ENCODE results near the gene GMPR.
"Not testable (repeated sequence)": the region's sequence is repeated elsewhere in the genome, so short reads cannot be mapped to it uniquely, and the experiment has no call there.

Gene GMPR

DNA sequence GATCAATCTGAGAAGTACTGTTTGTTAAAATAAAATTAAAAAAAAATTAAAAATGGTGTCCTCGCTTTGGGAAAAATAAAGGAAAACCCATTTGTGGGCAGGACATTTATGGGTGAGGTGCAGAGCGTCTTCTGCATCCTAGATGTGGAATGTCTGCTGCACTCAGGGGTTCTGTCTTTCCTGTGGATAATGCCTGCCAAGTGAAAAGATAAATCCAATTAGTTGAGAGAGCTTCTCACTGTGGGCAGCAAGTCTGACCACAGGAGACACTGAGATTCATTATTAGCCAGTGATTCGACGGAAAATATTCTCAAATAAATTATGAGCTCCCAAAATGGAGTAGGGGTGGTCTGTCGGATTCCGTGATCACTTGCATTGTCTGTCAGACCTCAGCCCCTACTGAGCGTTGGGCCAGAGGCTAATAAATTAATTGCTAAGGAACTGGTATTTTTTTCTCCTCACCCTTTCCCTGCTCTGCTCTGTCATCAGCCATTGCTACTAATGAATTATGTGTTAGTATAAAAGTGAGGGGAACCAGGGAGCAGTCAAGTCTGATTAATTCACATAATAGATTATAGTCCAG, 10.0 kb downstream of the GMPR start:
- DNase-seq (ENCODE audit: low spot score): no peak

DNA sequence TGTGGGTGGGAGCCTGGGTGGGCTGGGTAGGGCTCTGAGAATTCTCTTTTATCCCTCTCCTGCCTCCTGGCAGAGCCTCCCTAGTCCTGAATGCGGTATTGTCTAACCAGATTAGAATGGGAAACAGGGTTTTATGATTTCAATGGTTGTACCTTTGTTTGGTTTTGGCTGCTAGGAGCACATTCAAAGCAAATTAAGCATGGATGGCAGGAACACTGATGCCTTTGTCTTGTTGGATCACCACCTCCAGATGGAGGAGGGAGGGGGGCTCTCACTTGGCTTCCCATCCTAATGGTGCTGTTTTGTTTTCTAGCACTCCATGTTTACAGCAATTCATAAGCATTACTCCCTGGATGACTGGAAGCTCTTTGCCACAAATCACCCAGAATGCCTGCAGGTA, 11.6 kb downstream of the GMPR start:
- DNase-seq (ENCODE audit: low spot score): peak; percentile 47

DNA sequence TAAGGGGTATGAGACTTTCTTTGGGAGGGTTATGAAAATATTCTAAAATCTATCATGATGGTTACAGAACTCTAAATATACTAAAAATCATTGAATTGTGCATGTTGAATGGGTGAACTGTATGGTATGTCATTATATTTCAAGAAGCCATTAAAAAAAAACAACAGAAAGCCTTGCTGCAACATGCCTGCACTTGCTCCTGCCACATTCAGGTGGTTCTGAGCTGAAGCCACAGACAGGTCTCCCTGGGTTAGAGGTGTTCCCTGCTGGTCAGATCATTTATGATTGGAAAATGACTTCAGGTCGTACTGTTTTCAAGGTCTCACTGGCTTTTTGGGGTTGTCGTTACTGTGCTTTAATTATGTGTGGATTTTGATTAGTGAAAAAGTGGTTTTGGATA, 13.3 kb downstream of the GMPR start:
- no peak for DNase-seq (ENCODE audit: low spot score)

DNA sequence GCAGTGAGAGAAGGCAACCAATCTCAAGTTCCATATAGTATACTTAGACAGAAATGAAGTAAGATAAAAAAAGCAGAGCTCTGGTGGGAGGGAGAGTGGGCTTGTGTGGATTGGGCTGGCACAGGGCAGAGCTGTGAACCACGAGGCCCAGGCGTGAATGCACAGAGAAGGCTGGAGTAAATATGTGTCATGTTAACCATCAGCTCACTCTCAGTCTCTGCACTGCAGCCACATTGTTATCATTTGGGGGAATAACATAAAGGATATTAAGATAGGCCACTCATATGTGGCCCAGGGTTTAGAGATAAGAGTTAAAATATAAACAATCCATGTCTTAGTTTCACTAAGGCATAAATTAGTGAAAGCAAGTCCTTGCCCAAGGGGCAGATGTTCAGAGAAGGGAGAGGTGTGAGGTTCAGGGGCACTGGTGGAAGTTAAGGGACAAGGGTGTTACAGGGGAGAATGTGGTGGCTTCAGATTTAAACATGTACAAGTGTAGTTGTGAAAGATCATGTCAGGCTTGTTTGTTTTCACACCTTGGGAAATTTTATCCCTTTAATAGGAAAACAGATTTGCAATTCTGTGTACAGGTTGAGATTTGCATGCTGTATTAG, 14.4 kb downstream of the GMPR start:
- DNase-seq (ENCODE audit: low spot score): no peak

DNA sequence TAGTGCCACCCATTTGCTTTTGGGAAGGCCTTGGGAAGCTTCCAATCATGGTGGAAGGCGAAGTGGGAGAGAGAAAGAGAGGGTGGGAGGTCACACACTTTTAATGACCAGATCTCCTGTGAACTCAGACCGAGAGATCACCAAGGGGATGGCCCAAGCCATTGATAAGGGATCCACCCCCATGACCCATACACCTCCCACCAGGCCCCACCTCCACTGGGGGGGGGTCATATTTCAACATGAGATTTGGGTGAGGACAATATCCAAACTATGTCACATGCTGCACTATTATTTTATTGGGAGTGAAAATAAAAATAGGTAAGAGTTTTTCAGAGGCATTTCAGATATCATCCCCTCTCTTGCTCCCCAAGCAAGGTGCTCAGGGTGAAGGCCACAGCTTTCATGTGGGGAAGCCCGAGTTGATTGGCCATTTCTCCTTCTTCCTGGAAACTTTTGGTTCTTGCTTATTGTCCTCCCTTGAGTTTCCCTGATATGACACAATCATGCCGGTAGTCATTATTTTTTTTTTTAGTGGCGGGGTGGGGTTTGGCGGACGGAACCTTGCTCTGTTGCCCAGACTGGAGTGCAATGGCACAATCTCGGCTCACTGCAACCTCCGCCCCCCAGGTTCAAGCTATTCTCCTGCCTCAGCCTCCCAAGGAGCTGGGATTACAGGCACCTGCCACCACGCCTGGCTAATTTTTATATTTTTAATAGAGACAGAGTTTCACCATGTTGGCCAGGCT, 15.2 kb downstream of the GMPR start:
- DNase-seq (ENCODE audit: low spot score): no peak

DNA sequence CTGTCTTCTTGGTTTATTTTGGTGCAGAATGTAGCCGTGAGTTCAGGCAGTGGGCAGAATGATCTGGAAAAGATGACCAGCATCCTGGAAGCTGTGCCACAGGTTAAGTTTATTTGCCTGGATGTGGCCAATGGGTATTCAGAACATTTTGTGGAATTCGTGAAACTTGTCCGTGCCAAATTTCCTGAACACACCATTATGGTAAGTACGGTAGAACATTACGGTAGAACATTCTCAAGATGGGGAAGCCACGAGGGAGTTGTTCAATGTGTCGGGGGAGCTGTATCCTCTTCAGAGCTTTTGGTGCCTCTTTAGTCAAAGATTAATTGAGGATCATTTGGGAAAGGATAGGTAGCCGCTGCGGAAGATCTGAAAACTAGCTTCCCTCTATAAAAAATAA, 16.1 kb downstream of the GMPR start:
- DNase-seq (ENCODE audit: low spot score): no peak

DNA sequence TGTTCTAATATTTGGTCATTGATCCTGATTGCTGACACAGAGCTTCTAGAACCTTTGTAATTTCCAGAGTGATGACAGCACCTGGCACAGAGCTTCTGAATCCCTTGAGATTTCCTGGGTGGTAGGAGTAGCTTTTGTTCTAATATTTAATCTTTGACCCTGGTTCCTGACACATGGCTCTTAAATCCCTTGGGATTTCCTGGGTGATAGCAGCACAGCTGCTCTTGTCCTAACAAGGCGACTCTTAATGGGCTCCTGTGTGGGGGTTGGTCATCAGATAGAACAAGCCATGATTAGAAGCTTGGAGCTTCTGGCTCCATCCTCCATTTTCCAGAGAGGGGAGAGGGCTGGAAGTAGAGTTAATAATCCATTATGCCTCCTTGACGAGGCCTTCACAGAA, 18.4 kb downstream of the GMPR start:
- DNase-seq (ENCODE audit: low spot score): no peak

DNA sequence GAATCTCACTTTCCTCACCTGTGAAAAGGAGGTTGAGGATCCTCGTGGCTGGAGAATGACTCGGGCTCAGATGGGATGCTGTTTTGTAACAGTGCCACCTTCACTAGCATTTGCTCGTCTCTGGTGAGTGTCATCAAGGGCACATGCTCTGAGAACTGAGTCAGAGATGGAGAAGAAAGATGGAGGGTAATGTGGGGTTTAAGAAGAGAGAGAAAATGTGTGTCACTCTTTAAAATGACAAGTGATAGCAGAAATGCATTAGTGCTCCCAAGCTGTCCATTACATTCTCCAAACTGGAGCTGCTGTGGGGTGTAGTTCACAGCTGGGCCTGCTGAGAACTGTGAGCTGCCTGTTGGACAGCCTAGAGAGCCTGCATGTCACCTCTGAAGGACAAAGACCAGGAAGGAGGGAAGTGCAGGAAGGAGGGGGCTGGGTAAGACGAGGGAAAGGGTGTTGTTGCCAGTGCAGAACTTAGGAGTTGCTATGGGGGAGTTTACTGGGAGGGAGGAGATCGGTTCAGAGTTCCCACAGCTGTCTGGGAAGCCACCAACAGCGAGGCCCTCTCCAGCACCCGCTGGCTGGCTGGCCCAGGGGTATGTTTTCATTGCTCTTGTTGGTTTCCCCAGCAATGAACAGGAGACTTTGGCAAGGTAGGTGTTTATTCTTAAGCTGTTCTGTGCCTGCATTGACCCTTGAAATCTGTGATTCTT, 19.8 kb downstream of the GMPR start:
- DNase-seq (ENCODE audit: low spot score): no peak

DNA sequence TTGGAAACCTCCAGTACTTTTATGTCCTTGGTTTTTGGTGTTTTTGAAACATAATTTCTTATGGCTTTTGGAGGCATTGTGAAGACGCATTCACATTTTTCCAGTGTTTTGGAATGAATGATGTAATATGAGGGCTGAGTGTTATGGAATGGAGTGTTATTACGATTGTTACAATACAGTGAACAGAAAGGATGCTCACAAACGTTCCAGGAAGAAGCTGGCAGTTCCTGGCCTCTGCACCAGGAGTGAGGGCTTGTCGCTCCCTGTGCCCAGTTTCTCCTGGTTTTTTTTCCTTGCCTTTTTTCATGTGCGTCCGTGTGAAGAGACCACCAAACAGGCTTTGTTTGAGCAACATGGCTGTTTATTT, 20.3 kb downstream of the GMPR start:
- no peak for DNase-seq (ENCODE audit: low spot score)

DNA sequence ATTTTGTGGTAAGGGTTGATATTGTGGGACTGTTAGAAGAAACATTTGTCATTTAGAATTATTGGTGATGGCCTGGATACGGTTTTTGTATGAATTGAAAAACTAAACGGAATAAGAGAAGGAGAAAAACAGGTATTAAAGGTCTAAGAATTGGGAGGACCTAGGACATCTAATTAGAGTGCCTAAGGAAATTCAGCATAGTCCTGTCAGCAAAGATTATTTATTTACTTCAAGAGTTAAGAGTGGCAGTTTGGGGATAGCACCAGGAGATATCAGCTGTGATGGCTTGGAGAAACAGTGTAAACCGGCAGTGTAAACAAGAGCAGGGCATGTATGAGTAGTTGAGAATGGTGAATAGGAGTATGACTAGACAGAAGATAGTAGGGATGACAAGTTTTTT, 21.2 kb downstream of the GMPR start:
- DNase-seq (ENCODE audit: low spot score): not testable (repeated sequence)

DNA sequence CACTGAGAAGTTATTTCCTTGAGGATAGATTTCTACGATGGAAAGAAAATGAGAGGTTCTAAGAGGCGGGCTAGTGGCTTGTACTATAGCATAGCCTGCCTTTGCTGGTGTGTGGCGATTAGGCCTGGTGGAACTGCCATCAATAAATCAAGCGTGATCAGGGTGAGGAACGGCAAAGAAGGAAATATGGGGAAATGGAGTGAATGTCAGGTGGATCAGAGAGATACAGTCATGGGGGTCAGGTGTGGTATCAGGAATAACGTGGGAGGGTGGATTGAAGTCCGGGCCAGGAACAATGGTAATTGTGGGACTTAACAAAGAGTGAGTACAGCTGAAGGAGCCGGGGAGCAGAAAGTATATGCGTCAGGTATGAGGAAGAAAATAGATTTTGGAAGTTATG, 22.2 kb downstream of the GMPR start:
- DNase-seq (ENCODE audit: low spot score): not testable (repeated sequence)

DNA sequence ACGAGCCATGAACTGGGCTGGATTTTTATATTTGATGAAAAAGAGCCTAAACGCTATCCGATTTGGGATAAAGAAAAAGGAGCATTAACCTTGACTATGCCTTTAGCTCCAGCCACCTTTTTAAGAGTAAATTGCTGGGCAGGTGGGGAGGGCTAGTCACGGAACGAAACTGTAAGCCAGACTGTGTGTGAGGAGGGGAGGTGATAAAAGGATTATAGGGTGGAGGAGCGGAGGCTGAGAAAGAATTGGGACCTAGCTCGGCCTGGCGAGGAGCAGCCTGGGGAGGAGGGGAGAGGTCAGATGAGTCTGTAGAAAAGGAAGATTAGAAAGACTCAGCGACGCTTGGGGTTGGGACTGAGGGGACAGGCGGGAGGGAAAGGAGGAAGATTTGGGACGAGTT, 24.4 kb downstream of the GMPR start:
- DNase-seq (ENCODE audit: low spot score): not testable (repeated sequence)

DNA sequence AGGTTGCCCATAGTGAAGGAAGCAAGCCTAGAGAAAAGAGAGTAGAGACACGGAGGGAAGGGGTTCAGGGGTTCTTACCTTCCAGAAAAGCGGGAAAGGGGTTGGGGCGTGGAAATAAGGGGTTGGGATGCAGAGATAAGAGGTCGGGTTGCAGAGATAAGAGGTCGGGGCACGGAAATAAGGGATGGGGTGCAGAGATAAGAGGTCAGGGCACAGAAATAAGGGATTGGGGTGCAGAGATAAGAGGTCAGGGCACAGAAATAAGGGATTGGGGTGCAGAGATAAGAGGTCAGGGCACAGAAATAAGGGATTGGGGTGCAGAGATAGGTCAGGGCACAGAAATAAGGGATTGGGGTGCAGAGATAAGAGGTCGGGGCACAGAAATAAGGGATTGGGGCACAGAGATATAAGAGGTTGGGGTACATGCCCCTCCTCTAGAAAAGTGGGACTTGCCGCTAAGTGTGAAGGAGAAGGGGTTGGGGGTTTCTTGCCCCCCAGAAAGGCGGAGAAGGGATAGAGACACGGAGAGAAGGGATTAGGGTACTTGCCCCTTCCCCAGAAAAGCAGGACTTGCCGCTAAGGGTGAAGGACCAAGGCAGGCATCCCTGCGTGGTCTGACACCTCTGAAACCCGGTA, 25.2 kb downstream of the GMPR start:
- not testable (repeated sequence) for DNase-seq (ENCODE audit: low spot score)

DNA sequence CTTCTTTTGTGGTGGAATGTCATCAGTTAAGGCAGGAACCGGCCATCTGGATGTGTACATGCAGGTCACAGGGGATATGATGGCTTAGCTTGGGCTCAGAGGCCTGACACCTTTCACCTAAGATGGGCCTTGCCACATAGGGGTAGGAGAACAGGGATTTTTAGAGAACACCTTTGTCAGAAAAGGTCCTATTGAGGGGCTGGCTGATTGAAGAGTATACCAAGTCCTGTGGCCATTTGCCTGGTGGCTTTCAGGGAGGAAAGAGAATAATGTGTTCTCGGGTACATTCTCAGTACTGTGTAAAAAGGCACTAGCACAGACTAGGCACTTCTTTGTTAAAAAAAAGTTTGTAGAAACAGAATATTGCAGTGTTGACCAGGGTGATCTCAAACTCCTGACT, 26.4 kb downstream of the GMPR start:
- DNase-seq (ENCODE audit: low spot score): no peak

DNA sequence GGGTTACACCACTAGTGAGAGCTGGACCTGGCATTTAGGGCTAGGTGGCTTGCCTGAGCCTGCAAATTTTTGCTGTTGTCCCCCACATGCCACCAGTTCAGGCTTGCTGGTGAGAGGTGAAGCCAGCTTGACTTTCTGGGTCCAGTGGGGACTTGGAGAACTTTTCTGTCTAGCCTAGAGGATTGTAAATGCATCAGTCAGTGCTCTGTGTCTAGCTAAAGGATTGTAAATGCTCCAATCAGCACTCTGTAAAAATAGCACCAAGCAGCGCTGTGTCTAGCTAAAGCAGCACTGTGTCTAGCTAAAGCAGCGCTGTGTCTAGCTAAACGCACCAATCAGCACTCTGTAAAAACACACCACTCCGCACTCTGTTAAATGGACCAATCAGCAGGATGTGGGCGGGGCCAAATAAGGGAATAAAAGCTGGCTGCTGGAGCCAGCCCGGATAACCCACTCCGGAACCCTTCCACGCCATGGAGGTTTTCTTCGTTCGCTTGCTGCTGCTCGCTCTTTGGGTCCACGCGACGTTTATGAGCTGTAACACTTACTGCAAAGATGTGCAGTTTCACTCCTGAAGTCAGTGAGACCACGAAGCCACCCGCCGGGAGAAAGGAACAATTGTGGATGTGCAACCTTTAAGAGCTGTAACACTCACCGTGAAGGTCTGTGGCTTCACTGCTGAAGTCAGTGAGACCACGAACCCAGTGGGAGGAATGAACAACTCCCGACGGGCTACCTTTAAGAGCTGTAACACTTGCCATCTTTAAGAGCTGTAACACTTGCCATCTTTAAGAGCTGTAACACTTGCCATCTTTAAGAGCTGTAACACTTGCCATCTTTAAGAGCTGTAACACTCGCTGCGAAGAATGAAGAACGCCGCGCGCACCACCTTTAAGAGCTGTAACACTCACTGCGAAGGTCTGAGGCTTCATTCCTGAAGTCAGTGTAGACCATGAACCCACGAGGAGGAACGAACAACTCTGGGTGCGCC, 27.3 kb downstream of the GMPR start:
- DNase-seq (ENCODE audit: low spot score): no peak

DNA sequence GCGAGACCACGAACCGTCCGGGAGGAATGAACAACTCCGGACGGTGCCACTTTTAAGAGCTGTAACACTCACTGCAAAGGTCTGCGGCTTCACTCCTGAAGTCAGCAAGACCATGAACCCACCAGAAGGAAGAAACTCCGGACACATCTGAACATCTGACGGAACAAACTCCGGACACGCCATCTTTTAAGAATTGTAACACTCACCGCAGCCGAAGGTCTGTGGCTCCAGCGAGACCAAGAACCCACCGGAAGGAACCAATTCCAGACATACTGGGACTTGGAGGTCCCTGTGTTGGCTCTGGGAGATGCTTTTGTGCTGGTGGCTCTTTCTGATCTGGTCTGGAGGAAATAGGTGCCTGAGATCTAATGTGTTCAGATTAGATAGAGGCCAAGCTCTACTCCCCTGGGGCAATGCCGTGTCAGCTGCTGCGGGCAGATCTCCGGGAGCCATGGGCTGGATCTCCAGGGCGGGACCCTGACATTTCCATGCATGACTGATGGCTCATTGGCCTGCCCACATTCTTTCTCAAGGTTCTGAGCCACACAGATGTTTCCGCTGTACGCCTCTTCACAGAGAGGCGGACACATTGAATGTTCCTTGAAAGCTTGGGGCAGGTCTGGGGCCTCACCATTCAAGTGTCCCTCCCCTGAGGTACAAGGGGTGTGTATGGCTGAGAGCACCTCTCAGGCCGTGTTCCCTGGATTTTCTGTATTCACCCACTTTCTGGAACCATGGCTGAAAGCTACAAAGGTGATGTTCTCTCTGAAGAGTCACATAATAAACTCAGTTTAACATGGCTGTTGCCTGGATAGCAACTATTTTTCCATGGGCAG, 29.3 kb downstream of the GMPR start:
- no peak for DNase-seq (ENCODE audit: low spot score)

DNA sequence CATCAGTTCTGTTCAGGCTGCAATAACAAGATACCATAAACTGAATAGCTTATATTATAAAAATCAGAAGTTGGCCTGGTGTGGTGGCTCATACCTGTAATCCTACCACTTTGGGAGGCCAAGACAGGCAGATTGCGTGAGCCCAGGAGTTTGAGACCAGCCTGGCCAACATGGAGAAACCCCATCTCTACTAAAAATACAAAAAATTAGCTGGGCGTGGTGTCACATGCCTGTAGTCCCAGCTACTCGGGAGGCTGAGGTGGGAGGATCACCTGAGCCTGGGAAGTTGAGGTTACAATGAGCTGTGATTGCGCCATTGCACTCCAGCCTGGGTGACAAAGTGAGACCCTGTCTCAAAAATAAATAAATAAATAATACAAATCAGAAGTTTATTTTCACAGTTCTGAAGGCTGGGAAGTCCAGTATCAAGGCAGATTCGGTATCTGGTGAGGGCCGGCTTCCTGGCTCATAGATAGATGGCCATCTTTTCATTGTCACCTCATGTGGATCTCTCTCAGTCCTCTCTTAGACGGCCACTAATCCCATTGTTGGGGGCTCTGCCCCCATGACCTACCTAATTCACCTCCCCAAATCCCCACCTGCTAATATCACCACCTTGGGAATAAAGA, 31.2 kb downstream of the GMPR start:
- DNase-seq (ENCODE audit: low spot score): not testable (repeated sequence)

DNA sequence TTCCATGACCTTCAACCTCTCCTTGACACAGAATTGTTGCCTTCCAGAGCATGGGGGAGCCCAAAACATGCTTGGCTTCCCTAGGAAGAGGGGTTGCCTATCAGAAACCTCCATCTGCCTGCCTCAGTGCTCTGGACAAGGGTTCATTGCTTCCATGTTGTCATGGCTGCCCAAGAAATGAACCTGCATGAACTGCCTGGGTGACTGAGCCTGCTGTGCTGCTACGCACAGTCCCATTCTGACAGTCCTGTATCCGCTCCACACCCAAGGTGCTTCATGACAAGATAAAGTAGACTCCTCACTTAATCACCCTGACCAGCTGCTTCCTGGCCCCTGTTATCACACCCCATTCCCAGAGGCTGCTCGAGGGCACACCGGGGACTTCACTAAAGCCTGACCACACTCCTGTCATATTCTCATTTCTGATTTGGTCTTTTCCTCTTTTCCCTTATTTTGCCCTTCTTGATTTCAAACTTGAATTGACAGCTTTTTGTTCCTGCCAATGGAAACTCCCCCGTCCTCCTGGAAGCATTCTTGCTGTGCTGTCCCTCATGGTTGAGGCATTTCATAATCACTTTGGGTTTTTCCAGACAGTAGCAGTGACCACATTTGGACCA, 31.9 kb downstream of the GMPR start:
- DNase-seq (ENCODE audit: low spot score): no peak

DNA sequence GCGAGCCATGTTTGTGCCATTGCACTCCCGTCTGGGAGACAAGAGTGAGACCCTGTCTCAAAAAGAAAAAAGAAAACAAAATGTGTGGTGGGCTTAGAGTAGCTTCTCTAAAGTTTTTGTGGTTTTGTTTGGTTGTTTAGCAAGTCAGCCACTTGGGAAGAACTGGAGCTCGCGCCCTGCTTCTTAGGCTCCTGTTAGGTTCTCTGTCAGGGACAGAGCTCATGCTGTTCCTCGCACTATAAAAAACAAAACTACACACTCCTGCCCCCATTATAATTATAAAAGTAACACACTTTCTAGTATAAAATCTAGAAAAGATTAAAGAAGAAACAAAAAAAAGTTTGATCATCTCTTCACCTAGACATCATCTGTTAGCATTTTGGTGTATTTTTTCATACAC, 33.0 kb downstream of the GMPR start:
- no peak for DNase-seq (ENCODE audit: low spot score)

Data from SW480 (cell line).